RWPE2 (cell line): ENCODE results near the gene BMF.

Experiments used
- ATAC-seq: fragments of 200-7000 bp; cut with Tn5 transposase; 3 replicates; pipeline ENCODE4 v1.9.1; 2021; ENCODE audit warnings: low read depth
- DNase-seq: peaks from one replicate; pipeline ENCODE4 v3.0.0-alpha.2; 2020; ENCODE audit warnings: low spot score
- H3K27ac ChIP-seq: fragments of 450-650 bp; 2 replicates; pipeline ENCODE4 v1.5.1; 2017; ENCODE audit warnings: mild to moderate bottlenecking; ENCODE audit not compliant: poor library complexity, severe bottlenecking
- H3K27me3 ChIP-seq: fragments of 250-450 bp; sonication (Bioruptor Pico); 2 replicates; pipeline ENCODE4 v1.5.1; 2021; ENCODE audit warnings: mild to moderate bottlenecking, moderate library complexity; ENCODE audit not compliant: insufficient read depth, poor library complexity, severe bottlenecking
- H3K36me3 ChIP-seq: fragments of 250-450 bp; sonication (Bioruptor Pico); 2 replicates; pipeline ENCODE4 v1.5.1; 2020; ENCODE audit warnings: low read depth, mild to moderate bottlenecking, moderate library complexity
- H3K4me1 ChIP-seq: fragments of 250-450 bp; sonication (Bioruptor Pico); 2 replicates; pipeline ENCODE4 v1.5.1; 2021; ENCODE audit warnings: mild to moderate bottlenecking, moderate library complexity; ENCODE audit not compliant: insufficient read depth, poor library complexity, severe bottlenecking
- H3K4me3 ChIP-seq: fragments of 250-450 bp; sonication (Bioruptor Pico); 2 replicates; pipeline ENCODE4 v1.5.1; 2021; ENCODE audit warnings: mild to moderate bottlenecking, moderate library complexity; ENCODE audit not compliant: severe bottlenecking
- H3K9me3 ChIP-seq: fragments of 250-450 bp; sonication (Bioruptor Pico); 2 replicates; pipeline ENCODE4 v1.5.1; 2021; ENCODE audit warnings: mild to moderate bottlenecking, moderate library complexity; ENCODE audit not compliant: severe bottlenecking
- CTCF ChIP-seq: fragments of 450-650 bp; IDR thresholded peaks from one replicate; pipeline ENCODE4 v1.5.1; 2017; ENCODE audit warnings: mild to moderate bottlenecking, moderate library complexity; ENCODE audit not compliant: poor library complexity, severe bottlenecking

Gene BMF

DNA sequence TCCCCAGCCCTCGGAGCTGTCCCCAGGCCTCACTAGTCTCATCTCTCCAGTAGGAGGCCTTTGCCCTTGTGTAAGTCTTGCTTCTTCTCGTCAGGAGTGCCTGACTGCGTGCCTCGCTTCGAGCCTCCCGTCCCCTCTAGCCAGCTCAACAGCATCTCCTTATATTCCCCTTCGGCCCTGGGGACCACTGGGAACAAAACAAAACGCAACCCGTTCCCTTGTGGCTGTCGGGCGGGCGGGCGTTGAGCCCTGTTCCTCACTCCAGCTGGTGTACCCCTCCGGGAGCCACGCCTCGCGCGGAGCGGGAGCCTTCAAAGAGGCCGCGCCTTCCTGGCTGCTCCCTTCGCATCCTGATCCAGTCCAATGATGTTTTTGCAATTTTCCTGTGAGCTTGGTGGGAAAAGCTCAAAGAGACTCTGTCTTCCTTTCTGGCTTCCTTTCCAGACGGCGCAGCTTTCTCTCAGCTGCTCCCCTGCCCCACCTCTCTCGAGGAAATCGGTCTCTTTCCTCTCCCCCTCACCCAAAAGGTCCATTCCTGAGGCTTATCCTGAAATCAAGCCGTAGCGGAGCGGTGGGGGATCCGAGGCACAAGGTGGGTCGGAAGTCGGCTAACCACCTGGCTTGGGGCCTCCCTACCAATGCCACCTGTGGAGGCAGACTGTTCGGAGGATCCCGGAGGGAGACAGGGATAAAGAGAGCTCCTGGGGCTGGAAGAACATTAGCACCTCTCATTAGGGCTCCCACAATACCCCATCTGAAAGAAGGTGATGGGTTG lies 36.3 kb downstream of the BMF start:
- ATAC-seq = no peak
- no peaks in the 10 kb centered on the region for H3K27me3 ChIP-seq
- H3K4me1 ChIP-seq = peaks cover 16% of the 10 kb centered on the region
- no peak for TF ChIP-seq CTCF
- no peak overlapping the region for H3K27ac ChIP-seq
- no peaks in the 10 kb centered on the region for H3K36me3 ChIP-seq
- no peak overlapping the region for H3K4me3 ChIP-seq
- DNase-seq = no peak
- no peaks in the 10 kb centered on the region for H3K9me3 ChIP-seq

DNA sequence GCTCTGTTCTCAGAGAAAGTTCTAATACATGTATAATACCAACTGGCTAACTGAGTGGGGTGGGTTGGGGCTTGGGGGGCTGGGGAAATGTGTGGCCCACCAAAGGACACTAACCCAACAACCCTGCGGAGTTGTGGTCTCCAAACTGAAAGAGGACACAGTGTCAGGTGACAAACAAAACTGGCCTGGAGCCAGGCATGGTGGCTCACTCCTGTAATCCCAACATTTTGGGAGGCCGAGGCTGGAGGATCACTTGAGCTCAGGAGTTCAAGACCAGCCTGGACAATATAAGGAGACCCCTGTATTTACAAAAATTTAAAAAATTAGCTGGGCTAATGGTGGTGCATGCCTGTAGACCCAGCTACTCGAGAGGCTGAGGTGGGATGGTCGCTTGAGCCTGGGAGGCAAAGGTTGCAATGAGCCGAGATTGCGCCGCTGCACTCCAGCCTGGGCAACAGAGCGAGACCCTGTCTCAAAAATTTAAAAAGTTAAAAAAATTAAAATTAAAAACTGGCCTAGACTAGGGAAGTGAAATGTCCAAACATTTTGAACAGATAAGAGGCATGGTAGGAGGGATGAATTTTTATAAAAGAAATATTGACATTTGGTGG lies 38.0 kb downstream of the BMF start:
- ATAC-seq (no peak), DNase-seq (no peak)
- H3K9me3 ChIP-seq = no peaks in the 10 kb centered on the region
- no peaks in the 10 kb centered on the region for H3K27me3 ChIP-seq
- H3K4me3 ChIP-seq = no peak overlapping the region
- H3K27ac ChIP-seq = no peak overlapping the region
- H3K36me3 ChIP-seq = no peaks in the 10 kb centered on the region
- peaks cover 19% of the 10 kb centered on the region for H3K4me1 ChIP-seq
- TF ChIP-seq CTCF = no peak

DNA sequence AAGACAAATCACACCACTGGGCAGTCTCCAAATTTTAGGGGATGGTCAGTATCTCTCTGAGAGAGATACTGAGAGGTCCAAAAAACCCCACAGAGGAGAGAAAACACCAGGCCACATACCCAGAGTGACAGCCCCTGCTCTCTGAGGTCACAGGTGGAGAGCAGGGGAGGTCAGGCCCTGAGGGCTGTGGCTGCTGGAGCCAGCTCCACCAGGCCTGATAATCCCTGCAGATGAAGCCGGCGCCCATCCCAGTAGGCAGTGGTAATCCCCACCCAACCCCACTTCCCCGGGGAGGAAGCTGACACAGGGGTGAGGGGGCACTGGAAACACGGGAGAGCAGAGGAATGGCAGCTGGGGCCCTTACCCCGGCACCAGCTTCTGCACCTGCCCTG lies 38.5 kb downstream of the BMF start:
- DNase-seq = no peak
- no peak for ATAC-seq
- H3K27me3 ChIP-seq = no peaks in the 10 kb centered on the region
- H3K36me3 ChIP-seq = no peaks in the 10 kb centered on the region
- H3K4me1 ChIP-seq = peaks cover 19% of the 10 kb centered on the region
- no peak overlapping the region for H3K4me3 ChIP-seq
- TF ChIP-seq CTCF = no peak
- no peaks in the 10 kb centered on the region for H3K9me3 ChIP-seq
- H3K27ac ChIP-seq = no peak overlapping the region

DNA sequence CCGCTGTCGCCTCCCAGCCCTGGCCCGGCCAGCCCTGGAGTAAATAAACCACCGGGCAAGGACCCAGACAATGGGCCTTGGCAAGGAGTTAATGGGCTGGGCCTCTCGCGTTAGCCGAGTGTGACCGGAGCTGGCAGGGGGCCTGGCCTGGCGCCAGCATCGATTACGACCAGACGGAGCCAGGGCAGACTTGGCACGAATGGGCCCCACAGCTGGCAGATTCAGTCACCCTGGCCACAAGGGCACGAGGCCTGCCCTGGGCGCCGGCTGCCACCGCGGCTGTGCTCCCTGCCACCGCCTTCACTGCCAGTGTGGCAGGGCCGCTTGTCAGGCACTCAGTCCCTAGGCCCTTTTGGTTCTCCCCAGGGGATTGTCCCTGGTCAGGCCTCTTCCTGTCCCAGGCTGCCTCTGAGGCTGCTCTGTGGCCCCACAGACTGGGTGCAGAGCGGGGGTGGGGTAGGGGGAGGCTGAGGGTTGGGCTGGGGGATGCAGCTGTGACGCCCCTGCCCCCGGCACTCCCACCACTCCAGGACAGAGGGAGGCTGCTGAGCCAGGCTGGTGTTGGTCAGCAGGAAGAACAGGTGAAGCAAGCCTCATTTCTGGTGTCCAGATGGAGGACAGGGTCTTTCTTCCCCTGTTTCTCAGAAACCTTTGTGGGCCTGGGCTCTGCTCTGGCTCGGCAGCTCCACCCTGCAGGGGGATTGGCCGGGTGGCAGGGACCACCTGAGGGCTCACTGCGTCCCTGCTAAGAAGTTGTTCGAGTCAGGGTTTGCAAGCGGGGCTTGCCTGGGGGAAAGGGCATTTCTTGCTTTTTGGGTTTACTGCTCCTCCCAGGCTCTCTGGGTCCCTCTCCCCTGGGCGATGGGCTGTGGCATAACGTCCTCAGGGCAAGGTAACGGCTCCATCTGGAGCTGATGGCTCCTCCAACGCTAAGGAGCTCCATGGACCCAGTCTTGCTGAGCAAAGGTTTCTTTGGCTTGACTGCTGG lies 39.2 kb downstream of the BMF start:
- peak; percentile 90 for DNase-seq
- TF ChIP-seq CTCF = no peak
- H3K4me3 ChIP-seq = no peak overlapping the region
- H3K27me3 ChIP-seq = no peaks in the 10 kb centered on the region
- peak; percentile 77 for ATAC-seq
- no peaks in the 10 kb centered on the region for H3K9me3 ChIP-seq
- peak overlapping the region; percentile 17 for H3K27ac ChIP-seq
- no peaks in the 10 kb centered on the region for H3K36me3 ChIP-seq
- H3K4me1 ChIP-seq = peaks cover 22% of the 10 kb centered on the region
